Osteocyte (in vitro differentiated cells): Measurements from ENCODE around the gene SEMA4D. TPM values are rescaled to one million over a fixed set of nuclear protein-coding genes. Genes with fewer than 3 reads are reported as not detected.

Experiments
- DNase-seq: peaks from one replicate; pipeline ENCODE4 v3.0.0; 2021; ENCODE audit warnings: mixed read lengths; ENCODE audit not compliant: unreplicated experiment; ENCODE audit errors: extremely low spot score
- H3K27ac Mint-ChIP-seq: one replicate; pipeline ENCODE4 v1.8.0; 2021; ENCODE audit warnings: mild to moderate bottlenecking, mixed read lengths; ENCODE audit not compliant: unreplicated experiment
- H3K27me3 Mint-ChIP-seq: one replicate; pipeline ENCODE4 v1.8.0; 2021; ENCODE audit warnings: mixed read lengths; ENCODE audit not compliant: unreplicated experiment
- H3K36me3 Mint-ChIP-seq: one replicate; pipeline ENCODE4 v1.8.0; 2021; ENCODE audit warnings: mixed read lengths; ENCODE audit not compliant: unreplicated experiment
- H3K4me1 Mint-ChIP-seq: one replicate; pipeline ENCODE4 v1.8.0; 2021; ENCODE audit warnings: mixed read lengths; ENCODE audit not compliant: unreplicated experiment
- H3K4me3 Mint-ChIP-seq: one replicate; pipeline ENCODE4 v1.8.0; 2021; ENCODE audit warnings: mild to moderate bottlenecking, moderate library complexity, mixed read lengths; ENCODE audit not compliant: unreplicated experiment
- H3K9me3 Mint-ChIP-seq: one replicate; pipeline ENCODE4 v1.8.0; 2021; ENCODE audit warnings: mixed read lengths; ENCODE audit not compliant: unreplicated experiment
- CTCF ChIP-seq: fragments of 200-600 bp; sonication (generic); IDR thresholded peaks from 2 replicates; pipeline ENCODE4 v1.5.0; 2021; ENCODE audit warnings: antibody characterized with exemption, mild to moderate bottlenecking, moderate library complexity
- total RNA-seq: library from RNA; stranded (reverse); gene quantifications from 2 replicates; pipeline ENCODE4 v1.2.1, GENCODE V29; 2021

SEMA4D gene
- total RNA-seq, 1 donor from 2014 or later, result 2.0 TPM

GRCh38 chr9:89478821-89479668, 18.9 kb downstream of the SEMA4D start:
- no peak overlapping the region for H3K4me3 Mint-ChIP-seq
- H3K27me3 Mint-ChIP-seq, result no peaks in the 10 kb centered on the region
- H3K9me3 Mint-ChIP-seq, result no peaks in the 10 kb centered on the region
- H3K27ac Mint-ChIP-seq, result no peak overlapping the region
- no peak for TF ChIP-seq CTCF
- H3K36me3 Mint-ChIP-seq, result no peaks in the 10 kb centered on the region
- DNase-seq, result no peak
- H3K4me1 Mint-ChIP-seq, result peaks cover 8% of the 10 kb centered on the region

- no peak for TF ChIP-seq CTCF
- H3K27ac Mint-ChIP-seq, result peak overlapping the region; percentile 4
- H3K4me1 Mint-ChIP-seq, result peaks cover 8% of the 10 kb centered on the region
- H3K4me3 Mint-ChIP-seq, result no peak overlapping the region
- no peaks in the 10 kb centered on the region for H3K27me3 Mint-ChIP-seq
- DNase-seq, result no peak
- no peaks in the 10 kb centered on the region for H3K36me3 Mint-ChIP-seq
- no peaks in the 10 kb centered on the region for H3K9me3 Mint-ChIP-seq
Observed at GRCh38 chr9:89477811-89478630, 19.9 kb downstream of the SEMA4D start.

GRCh38 chr9:89477384-89477783, 20.5 kb downstream of the SEMA4D start:
- peak overlapping the region; percentile 4 for H3K27ac Mint-ChIP-seq

GRCh38 chr9:89476546-89476945, 21.4 kb downstream of the SEMA4D start:
- no peak for DNase-seq
- TF ChIP-seq CTCF, result no peak
- no peak overlapping the region for H3K27ac Mint-ChIP-seq
- no peak overlapping the region for H3K4me3 Mint-ChIP-seq
- no peaks in the 10 kb centered on the region for H3K36me3 Mint-ChIP-seq
- H3K4me1 Mint-ChIP-seq, result peaks cover 8% of the 10 kb centered on the region
- H3K9me3 Mint-ChIP-seq, result no peaks in the 10 kb centered on the region
- H3K27me3 Mint-ChIP-seq, result no peaks in the 10 kb centered on the region

More at GRCh38 chr9:89477384-89477783, 20.5 kb downstream of the SEMA4D start:
- Mint-ChIP-seq H3K36me3 (no peaks in the 10 kb centered on the region), H3K4me3 (no peak overlapping the region), H3K9me3 (no peaks in the 10 kb centered on the region), H3K27me3 (no peaks in the 10 kb centered on the region), H3K4me1 (peaks cover 8% of the 10 kb centered on the region)
- no peak for TF ChIP-seq CTCF
- DNase-seq, result no peak
